HG03196 (cell line): ENCODE data around the gene C1QL1.

Source experiments
- ATAC-seq: cut with Tn5 transposase; IDR thresholded peaks from one replicate; pipeline ENCODE4 v1.9.1; 2021; ENCODE audit not compliant: unreplicated experiment

Gene C1QL1

DNA sequence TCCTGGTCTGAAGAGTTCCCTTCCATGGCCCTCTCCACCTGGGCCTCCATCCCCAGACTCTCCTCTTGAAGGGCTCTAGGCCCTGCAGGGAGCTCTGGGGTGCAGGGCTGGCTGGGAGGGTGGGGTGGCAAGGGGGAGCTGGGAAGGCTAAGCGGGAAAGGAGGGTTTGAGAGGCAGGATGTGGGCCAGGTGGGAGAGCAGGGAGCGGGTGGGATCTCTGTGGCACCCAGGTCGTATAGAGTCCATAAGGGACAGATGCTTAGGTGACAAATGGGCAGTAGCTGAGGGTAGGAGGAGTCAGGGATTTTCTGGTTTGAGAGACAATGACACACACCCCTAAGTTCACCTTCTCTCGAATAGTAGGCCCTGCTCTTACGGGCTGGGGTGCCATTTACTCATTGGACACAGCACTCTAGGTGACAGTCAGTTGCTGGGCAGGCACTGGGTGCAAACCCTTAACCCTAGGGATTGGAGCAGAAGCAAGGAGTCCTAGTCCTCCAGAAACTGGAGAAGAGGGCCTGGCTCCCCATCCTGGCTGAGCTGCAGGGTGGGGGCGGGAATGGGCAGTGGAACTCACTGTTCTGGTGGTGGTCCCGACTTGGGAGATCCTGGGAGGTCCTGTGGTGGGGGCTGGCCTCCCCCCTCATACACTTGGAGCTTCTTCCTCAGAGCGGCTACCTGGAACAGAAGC is 35.9 kb downstream of the C1QL1 start:
- no peak for ATAC-seq

DNA sequence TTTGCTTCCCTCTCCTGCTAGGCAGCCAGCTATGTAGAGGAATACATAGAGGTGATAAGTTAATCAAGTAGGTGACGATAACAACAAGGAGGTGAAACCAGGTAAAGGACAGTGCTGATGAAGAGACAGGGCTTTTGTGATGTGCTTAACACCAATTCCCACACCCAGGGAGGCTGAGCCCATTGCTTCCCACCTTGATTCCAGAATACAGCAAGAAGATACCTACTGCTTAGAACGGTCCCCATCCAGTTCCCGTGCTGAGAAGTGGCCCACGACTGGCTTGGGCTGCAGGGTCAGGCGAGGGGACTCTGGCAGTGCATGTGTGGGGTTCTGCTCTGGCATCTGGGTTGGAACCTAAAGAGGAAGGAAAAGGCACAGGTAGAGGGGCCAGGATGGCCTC is 36.7 kb downstream of the C1QL1 start:
- no peak for ATAC-seq

DNA sequence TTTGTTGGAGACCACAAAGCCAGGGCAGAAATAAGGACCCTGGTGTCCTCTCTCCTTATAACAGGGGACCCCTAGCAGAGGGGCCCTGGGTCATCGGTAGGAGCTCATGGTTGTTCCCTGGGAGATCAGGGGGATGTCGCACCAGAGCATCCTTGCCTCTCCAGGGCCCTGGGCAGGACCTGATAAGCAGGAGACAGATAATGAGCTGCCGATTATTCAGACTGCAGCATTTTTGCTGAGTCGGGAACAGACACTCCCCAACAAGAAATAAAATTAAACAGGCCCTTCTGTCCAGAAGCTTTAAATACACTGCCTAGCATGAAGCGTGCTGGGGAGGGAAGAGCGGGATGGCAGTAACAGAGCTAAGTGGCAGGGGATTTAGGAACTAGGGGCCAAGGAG is 37.4 kb downstream of the C1QL1 start:
- ATAC-seq = no peak

DNA sequence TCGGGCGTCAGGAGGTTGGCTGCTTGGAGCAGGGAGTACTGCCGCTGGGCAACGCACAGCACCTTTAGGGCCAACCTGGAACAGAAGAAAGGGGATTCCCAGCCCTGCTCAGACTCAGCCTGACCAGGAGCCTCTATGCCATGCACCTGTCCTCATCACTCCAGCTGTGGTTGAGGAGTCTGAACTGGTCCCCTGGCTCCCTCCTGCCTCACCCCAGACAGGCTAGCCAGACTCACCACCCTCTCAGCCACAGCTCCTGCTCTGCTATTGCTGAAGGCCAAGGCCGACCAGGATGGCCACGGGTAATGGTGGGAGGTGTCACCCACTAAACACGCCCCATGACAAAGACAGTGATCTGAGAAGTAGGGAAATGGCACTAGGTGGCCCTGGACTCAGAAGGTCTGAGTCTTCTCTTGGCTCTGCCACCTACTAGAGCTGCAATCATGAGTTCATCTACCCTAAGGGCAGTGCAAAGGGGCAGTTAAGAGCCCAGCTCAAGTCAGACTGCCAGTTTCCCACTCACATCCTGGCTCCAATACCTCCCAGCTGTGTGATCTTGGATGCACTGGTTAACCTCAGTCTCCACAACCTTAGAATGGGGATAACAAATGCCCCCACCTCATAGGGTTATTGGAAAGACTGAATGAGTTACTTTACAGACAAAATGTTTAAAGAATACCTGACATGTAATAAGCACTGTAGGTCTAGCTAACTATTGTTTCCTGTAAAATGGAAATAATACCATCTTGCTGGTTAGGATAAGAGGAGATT is 39.0 kb downstream of the C1QL1 start:
- ATAC-seq = no peak

DNA sequence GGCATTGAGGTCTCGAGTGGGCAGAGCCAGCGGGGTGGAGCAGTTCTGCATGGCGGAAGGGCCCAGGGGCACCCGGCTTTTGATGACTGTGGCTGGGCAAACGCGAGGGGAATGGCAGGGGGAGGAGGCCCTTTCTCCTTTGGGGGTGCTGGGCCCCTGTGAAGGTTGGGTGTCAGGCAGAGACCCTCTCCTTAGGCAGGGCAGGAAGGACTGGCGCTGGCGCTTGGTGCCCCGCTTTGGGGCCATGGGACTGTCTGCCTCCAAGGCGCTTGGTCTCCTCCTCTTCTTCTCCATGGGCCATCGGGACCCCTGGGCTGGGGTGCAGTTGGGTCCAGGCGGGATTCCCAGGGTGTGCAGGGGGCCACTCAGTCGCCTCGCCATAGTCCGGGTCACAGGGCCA is 40.0 kb downstream of the C1QL1 start:
- ATAC-seq = no peak

DNA sequence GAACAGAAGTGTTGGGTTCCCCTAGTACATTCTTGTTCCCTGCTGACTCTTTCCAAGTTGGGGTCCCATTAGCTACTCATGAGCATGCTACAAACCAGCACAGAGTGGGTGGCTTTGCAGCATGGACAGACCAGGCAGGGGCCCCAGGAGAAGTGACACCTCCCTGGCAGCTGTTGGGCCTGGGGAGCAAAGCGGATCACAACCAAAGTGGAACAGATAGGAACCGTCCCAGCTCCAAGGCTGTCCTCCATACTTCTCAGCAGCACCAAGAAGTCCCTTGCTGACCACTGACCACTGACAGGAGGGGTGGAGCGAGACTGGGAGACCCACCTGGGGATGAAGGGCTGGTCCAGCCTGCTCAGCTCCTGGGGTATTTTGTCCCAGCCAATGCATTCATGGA is 40.4 kb downstream of the C1QL1 start:
- ATAC-seq = no peak

DNA sequence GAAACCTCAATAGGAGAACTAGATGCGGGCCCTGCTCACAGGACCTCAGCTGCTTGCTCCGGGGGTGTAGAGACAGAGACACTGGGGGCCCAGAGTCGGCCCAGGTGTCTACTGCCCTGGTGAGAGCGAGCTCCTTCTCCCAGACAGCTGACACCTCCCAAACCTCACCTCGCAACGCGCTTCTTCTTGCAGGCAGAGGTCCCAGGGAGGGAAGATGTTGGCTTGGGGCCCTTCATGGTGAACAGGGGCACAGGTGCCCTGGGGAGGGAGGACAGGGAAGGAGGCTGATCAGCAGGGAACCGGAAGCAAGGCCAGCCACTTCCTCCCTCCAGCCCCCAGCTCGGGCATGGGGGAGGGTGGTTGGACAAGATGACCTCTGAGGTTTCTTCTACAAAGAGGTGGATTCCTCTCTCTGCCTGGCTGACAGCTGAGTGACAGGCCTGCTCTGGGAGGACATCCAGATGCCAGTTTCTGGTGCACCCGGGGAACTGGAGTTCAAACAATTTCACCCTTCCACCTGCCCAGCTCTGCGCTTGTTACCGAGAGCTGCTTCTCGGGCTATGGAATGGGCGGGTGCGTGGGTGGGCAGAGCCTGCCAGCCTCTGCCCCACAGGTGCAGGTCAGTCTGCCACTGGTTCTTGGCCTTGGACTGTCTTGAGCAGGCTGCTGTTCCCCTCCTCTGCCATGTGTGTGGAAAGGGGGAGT is 41.1 kb downstream of the C1QL1 start:
- no peak for ATAC-seq

DNA sequence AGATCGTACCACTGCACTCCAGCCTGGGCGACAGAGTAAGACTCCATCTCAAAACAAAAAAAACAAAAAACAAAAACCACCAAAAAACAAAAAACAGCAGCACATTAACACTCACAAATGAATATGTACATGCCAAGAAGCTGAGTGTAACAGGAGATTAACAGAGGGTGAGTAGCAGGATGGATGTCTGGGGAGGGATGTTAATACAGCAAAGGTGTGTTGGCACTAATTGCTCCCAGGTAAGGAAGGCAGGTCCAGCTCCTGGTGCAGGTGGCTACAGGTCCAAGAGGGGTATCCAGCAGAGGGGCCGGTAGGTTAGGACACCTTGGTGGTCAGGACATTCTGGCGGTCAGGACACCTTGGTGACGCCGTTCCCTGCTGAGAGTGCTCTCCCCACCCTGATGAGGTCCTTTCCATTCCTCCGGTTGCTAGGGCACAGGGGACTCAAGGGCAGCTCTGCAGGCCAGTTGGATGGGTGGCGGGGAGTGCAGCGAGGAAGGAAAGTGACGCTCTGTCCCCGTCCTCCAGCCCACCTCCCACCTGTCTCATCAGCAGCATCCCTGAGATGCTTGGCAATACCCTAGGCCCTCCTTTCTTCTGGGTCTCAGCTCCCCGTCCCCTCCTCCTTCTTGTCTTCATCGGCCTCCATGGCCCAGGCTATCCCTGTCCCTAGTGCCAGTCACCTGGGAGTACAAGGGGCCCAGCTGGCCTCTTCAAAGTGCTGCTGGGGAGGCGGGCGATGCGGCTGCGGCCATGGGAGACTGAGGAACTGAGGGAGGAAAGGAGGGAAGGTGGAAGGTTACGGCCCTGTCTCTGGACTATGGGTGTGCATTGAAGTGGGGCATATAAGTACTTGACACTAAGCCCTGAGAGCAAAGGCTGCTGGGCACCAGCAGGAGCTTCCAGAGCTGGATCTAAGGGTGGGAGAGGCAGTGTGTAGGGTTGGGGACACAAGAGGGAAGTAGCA is 42.1 kb downstream of the C1QL1 start:
- ATAC-seq = no peak

DNA sequence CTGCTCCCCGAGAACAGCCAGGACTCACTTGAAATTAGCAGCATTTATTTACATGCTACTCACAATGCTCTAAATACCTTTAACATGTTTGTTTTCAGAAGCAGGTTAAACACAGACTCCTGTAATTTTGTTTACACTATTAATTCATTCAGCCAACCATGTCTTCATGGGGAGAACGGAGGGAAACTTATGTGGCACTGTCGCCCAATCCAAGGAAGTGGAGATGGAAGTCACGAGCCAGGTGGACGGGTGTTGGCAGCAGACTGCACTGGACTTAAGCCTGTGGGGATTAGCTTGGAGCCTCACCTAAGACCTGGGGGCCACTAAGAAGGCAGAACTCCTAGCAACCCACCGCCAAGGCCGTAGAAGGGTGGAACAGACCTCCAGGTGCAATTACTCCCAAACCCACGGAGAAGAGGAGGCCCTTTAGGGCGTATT is 44.0 kb downstream of the C1QL1 start:
- ATAC-seq = no peak

DNA sequence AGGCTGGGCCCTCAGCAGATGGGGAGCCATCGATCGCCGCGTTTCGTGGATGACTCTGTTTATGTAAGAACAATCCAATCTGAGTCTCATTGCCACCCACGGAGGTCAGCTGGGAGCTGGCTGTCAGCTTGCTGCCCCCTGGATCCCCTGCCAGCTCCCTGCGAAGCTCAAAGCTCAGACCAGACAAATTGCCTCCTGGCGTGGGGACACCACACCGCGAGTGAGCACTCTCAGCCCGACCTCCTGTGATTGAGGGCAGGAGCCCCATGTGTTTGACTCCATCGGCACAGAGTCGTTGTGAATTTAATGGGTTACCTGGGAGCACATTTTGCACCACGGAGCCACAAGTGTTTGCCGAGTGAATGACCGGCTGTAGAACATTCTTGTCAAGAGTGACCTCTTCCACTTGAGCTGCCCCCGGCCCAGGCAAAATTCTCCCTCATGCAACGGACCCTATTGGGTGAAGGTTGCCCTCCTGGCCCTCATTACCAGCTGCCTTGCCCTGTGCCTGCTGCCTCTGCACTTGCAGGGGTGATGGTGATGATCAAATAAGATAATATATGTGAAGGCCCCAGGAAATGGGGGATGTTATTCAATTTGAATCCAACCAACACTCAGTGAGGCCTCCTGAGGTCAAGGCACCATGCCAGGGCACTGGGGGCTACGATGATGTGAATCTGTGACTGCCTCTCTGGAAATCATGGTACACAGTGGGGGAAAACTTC is 45.2 kb downstream of the C1QL1 start:
- no peak for ATAC-seq

DNA sequence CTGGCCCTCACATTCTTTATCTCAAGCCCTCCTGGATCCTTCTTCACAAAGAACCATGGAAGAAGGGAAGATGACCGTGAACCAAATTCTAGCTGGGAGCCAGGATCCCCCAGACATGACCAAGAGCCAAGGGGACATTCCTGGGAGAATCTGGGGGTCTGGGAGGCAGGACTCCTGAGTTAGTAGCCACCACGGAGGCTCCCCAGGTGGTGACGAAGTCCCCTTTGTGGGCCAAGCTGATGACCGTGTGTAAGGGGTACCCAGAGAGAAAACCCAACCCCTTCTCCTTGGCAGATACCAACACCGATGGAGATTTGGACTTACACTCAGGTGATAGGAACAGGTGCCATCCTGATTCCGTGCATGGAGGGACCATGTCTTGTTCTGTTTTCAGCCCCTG is 46.0 kb downstream of the C1QL1 start:
- no peak for ATAC-seq

DNA sequence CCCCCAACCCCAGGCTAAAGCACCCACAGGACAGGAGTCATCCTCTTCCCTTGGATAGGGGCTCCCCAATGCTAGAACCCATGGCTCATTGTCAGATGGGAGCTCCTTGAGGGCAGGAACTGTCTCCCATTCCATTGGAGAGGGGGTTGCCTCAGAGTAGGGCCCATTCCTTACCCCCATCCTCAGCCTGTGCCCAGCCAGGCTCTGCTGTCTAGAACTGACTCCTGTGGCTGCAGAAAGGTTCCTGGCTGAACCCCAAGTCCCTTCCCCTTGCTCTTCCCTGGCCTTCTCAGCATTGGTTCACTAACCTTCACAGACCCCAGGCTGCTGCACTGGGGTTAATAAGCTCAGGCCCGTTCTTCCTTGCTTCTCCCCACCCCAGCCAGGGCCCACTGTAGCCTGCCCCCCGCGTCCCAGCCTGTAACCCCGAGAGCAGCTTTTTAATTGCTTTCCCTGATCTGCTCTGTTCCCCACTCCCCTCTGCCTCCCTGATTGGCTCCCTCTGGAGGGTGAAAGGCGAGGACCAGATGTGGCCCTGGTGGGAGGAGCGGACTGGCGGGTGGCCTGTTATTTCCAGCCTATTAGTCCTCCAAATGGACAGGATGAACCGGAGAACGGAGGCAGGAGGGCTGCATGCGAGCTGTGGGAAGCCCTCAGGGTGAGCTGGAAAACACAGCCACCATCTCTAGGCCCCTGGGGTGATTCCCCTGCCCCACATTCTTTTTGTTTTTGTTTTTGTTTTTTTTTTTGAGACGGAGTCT is 46.8 kb downstream of the C1QL1 start:
- ATAC-seq = no peak

DNA sequence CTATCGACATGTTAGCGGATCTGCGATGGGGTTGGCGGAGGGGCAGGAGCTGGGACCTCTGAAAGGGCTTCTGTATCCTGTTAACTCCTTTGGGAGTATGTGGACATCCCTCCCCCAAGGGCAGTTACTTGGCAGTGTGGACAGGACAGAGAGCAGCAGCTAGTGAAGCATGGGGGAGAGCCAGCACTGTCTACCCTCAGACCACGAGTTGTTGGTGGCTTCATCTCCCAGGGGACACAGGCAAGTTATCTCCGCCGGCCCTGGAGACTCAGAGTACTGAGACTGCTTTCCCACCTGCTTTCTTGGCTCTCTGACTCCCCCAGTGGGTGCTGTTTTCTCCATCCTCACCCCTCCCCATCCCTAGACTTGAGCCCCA is 47.5 kb downstream of the C1QL1 start:
- ATAC-seq = no peak

DNA sequence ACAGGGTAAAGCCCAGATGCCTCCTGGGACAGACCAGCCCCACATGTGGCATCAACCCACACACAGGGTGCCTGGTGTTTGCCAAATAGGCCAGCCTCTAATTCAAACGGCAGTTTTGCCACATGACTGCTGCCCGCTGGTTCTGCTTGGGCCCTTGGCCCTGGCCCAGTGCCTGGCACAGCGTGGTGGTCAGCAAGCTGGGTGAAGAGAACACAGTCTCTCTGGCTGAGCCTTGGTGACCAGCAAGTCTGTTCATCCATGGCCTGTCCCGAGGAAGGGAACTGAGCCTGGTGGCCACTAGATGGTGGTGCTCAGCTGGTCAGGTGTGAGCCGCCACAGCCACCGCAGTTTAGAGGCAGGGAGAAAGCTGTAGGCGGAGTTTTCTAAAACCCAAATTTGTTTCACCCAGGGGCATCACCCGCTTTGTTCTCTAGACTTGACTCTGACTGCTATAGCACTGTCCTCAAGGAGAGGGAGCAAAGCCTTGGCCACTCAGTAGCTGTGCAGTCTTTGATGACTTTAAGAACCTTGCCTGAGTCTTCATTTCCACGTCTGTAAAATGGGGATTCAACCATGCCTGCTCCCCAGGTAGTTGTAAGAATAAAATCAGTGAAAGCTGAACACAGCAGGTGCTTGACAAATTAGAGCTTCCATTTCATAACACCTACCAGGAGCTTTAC is 48.1 kb downstream of the C1QL1 start:
- peak; percentile 70 for ATAC-seq

DNA sequence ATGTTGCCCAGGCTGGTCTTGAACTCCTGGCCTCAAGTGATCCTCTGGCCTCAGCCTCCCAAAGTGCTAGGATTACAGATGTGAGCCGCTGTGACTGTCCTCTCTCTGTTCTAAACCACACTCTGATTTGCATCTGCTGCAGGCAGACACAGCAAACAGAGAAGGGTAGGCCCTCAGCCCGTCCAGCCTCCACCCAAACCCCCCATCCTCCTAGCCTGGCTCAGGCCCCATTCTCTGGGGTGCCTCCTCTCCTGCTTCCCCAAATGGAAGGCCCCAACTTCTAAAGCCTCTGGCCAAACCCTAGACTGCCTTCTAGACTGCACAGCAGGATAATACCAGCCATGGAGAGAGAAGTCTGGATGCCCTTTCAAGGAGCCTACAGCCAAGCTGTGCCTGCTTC is 48.7 kb downstream of the C1QL1 start:
- ATAC-seq = no peak

DNA sequence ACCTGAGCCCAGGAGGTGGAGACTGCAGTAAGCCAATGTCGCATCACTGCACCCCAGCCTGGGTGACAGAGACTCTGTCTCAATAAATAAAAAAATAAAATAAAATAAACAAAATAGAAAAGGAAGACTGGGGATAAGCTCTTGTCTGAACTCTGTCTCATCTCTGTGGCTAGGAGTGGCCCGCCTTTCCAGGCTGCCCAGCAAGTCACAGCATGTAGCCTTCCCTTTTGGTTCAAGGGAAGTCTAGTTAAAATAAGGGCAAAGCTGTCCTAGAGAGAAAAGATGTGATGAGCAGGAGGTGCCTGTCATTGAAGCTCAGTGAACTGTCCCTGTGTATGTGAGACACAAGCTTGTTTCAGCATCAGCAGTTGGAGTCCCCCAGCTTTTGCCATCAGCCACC is 50.1 kb downstream of the C1QL1 start:
- no peak for ATAC-seq

DNA sequence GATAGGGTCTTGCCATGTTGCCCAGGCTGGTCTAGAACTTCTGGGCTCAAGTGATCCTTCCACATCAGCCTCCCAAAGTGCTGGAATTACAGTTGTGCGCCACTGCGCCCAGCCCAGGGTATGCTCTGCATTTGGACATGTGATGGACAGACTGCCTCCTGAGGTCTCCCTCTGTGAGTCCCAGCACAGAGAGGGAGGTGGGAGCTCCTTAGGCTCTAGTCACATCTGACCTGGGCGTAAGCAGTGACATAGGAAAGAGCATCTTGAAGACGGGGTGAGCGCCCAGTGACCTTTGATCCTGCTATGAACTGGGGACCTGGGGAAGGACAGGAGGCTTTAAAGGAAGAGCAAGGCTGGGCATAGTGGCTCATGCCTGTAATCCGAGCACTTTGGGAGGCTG is 50.6 kb downstream of the C1QL1 start:
- no peak for ATAC-seq

DNA sequence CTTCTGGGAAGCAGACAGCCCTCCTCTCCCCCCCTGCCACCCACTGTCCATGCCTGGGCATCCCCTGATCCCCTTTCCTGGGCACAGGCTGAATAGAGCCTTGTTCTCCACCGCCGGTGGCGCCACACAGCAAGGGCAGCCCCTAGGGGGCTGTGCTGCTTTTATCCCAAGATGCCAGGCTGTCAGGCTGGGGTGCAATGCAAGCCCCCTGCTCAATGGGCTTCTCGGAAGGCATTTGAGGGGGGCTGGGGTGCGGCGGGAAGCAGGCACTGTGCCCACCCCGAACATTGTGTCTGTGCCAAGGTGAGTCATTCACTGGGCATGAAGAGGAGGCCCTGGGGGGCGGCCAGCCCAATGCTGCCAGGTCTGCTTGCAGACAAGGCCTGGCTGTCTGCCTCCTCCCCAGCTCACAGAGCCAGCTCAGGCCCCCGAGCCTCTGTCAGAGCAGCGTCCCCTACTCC is 51.3 kb downstream of the C1QL1 start:
- no peak for ATAC-seq
